Peyer's patch (tissue), 4 donors: Measurements from ENCODE around the gene CNN2.

Source experiments
- POLR2A ChIP-seq, 2 donors: fragments of 450-650 bp; IDR thresholded peaks; one replicate each; pipeline ENCODE4 v1.5.1; 2017; ENCODE audit warnings: antibody characterized with exemption in 2 of 2, mild to moderate bottlenecking in 2 of 2, moderate library complexity in 2 of 2
- TF ChIP-seq, protein P1 (sequence below), 6 experiments: fragments of 450-650 bp in 4 of 6; fragments of 200-600 bp in 2 of 6; sonication (generic) in 1 of 6; IDR thresholded peaks; one replicate each; pipeline ENCODE4 v1.5.1; 2017 to 2019; ENCODE audit warnings: antibody characterized with exemption in 6 of 6, mild to moderate bottlenecking in 3 of 6, moderate library complexity in 1 of 6

DNA sequence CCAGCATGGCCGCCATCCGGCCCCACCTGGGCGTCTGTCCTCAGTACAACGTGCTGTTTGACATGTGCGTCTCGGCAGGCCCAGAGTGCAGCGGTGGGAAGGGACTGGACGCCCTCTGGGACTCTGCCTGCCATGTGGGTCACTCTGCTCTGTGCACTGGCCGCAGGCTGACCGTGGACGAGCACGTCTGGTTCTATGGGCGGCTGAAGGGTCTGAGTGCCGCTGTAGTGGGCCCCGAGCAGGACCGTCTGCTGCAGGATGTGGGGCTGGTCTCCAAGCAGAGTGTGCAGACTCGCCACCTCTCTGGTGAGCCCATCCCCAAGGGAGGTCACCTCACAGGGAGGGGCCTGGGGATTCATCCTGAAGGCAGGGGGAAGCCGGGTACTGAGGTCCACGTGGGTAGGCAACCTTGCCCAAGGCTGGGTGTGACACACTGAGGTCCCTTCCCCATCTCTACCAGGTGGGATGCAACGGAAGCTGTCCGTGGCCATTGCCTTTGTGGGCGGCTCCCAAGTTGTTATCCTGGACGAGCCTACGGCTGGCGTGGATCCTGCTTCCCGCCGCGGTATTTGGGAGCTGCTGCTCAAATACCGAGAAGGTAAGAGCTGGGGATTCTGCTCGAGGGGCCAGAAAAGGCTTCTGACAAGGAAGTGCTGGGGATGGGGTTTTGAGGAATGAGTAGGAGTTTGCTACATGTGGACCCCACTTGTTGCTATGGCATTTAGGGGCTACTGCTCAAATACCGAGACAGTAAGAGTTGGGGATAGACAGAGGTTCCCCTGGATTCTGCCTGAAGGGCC, 24.8 kb downstream of the CNN2 start:
- TF ChIP-seq, protein P1, sequence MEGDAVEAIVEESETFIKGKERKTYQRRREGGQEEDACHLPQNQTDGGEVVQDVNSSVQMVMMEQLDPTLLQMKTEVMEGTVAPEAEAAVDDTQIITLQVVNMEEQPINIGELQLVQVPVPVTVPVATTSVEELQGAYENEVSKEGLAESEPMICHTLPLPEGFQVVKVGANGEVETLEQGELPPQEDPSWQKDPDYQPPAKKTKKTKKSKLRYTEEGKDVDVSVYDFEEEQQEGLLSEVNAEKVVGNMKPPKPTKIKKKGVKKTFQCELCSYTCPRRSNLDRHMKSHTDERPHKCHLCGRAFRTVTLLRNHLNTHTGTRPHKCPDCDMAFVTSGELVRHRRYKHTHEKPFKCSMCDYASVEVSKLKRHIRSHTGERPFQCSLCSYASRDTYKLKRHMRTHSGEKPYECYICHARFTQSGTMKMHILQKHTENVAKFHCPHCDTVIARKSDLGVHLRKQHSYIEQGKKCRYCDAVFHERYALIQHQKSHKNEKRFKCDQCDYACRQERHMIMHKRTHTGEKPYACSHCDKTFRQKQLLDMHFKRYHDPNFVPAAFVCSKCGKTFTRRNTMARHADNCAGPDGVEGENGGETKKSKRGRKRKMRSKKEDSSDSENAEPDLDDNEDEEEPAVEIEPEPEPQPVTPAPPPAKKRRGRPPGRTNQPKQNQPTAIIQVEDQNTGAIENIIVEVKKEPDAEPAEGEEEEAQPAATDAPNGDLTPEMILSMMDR (IDR thresholded peaks at IDR 0.05), result no peak
- TF ChIP-seq POLR2A (IDR thresholded peaks at IDR 0.05), result no peak
